GM19043 (cell line): Measurements from ENCODE around the gene NCOR2.

Source experiments
- ATAC-seq: cut with Tn5 transposase; IDR thresholded peaks from one replicate; pipeline ENCODE4 v1.9.1; 2021; ENCODE audit warnings: low read depth; ENCODE audit not compliant: unreplicated experiment

NCOR2 gene

GRCh38 chr12:124566997-124567672 lies at the start of gene NCOR2:
Gene NCOR2 (minus strand): TSS chr12:124567612. CDS start chr12:124495251, 72,361 bp downstream.
- ATAC-seq: peak; percentile 10

- ATAC-seq: no peak
Measured at GRCh38 chr12:124616394-124617221, 49.2 kb upstream of the NCOR2 start.

- ATAC-seq: no peak
Measured at GRCh38 chr12:124614512-124615292, 47.3 kb upstream of the NCOR2 start.

DNA sequence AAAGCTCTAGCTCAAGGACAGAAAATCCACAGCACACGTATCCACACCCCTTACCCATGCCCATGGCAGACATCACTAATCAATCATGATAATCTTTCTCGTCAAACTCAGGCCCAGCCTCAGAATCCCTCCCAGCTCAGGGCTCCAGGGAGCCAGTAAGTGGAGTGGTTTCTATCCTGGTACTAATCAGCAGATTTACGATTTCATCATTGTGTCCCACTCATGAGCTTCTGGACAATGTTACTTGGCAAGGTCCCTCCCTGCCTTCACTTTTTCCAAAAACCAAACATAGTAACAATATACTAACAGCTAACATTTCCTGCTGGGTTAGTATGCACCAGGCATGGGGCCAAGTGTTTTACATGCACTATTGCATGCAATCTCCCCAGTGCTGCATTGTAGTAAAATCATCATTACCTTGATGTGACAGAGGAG lies 45.8 kb upstream of the NCOR2 start:
- ATAC-seq: no peak

- ATAC-seq: no peak
Measured at GRCh38 chr12:124612410-124612680, 44.9 kb upstream of the NCOR2 start.

GRCh38 chr12:124611559-124612409 lies 44.4 kb upstream of the NCOR2 start:
- ATAC-seq: no peak

GRCh38 chr12:124610629-124611558 lies 43.5 kb upstream of the NCOR2 start:
- no peak for ATAC-seq

- ATAC-seq: no peak
Measured at GRCh38 chr12:124610021-124610612, 42.7 kb upstream of the NCOR2 start.

DNA sequence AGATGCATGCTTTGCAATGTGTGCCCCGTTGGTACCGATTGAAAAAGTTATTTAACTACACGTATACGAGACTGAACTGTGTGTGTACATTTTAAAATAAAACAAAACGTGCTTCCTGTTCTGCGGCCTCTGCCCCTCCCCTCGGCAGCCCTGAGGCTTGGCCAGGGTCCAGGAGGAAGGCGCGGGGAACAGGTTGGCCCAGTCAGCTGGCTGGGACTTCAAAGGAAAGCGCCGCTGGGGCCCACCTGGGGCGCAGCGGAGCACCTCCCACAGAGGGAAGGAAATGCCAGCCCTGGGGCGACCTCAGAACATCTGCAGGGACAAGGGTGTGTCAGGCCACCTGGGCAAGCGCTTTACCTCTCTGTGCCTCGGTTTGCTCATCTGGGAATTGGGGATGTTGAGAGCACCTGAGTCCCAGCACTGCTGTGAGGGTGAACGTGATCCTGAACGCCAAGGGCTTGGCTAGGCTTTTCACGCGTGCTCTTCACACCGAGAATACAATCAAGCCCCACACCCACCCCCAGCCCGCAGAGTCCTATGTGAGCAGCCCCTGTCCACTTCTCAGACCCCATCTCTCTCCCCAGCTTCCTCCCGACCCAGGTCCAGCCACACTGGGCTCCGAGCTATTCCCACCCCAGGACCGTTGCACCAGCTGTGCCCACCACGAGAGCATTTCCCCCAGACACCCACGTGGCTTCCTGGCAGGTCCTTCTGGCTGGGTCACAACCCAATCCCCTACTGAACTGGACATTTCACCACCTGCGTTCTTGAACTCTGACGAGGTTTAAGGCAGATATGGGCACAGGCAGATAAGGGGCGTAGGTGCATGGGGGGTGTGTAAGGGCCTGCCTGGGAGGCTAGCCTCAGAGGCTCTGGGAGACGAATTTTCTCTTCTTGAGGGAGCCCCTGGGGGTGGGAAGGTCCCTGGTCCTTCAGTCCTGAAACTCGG lies 41.9 kb upstream of the NCOR2 start:
- ATAC-seq: peak; percentile 83

DNA sequence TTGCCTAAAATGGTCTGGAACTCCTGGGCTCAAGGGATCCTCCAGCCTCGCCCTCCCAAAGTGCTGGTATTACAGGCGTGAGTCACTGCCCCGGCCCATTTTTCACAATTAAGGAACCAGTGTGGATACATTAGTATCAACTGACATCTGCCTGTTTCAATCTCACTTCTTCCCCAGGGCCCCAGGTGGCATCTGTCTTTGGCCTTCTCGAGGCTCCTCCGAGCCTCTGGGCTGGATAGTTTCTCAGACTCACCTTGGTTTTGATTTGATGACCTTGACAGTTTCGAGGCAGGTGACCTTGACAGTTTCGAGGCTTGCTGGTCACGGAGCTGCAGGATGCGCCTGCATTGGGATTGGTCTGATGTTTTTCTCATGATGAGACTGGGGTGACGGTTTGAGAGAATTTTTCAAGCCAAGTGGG lies 41.0 kb upstream of the NCOR2 start:
- ATAC-seq: no peak

- no peak for ATAC-seq
Measured at GRCh38 chr12:124607681-124608425, 40.4 kb upstream of the NCOR2 start.

DNA sequence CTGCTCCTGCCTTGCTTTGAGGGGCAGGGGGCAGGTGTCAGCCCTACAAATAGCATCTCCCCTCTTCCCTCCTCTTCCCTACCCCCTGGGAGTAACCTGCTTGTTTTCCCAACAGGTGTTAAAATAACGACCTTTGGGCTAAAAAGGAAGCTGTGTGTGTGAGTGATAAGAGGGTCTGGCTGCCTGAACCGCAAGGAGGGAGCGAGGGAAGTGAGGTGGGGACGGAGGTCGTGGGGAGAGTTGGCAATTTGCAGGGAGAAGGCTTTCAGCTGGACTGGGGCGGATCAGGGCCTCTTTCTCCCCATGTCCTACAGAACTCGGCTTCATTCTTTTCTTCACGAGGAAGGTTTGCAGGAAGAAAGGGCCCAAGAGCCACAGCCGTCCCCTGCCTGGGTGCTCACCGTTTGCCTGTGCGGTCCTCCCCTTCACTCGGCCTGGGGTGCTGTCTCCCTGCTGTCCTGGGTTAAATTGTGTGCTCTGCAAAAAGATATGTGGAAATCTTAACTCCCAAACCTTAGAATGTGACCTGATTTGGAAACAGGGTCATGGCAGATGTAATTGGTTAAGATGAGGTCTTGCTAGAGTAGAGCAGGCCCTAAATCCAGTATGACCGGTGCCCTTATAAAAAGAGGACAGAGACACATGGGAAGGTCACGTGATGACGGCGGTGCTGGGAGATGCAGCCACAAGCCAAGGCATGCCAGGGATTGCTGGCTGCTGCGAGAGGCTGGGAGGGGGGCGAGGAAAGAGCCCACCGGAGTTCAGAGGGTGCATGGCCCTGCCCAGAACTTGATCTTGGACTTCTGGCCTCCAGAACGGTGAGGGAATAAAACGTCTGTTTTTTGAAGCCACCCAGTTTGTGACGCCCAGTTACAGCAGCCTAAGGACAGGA lies 38.7 kb upstream of the NCOR2 start:
- ATAC-seq: no peak

DNA sequence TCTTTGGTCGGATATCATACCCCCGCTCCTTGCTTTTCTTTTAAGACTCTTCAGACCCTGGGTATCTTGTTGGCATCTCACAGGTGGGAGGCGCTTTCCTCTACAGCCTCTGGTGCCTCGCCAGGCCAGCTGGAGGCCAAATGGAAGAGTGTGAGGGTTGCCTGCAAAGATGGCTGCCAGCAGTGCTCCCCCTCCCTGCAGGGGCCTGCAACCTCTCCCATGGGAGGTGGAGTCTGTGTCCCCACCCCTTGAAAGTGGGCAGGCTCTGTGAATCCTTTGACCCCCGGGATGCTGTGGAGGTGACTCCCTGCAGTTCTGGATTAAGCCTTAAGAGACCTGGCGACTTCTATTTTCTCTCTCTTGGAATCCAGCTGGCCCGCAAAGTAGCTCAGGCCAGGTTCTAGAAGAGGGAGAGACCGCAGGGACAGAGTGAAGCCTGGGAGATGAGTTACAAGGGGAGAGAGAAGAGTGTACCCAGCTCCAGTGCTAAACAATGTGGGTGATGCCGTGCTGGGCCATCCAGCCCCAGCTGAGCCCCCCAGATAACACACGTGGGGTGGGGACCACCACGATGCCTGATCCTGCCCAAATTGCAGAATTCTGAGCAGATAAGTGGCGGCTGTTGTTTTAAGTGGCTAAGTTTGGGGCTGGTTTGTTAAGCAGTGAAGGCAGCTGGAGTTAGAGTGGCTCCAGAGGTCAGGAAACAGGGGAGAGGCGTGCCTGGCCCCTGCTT lies 37.9 kb upstream of the NCOR2 start:
- ATAC-seq: no peak

DNA sequence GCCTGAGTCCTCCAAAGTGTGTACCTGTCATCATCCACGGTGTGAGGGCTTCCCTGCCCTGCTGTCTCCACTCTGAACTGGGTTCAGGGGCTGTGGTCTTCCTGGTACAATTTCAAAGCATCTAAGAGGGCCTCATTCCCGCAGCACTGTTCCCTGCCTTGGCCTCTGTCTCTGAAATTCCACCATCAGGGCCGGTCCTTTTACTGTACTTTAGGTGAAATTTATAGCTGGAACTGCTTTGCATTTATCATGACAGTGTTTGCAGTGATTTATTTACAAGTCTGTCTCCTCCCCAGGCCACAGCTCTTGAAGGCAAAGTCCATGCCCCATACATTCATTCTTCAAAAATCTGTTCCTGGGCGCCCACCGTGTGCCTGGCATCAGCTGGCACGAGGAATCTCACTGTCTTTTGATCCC lies 36.9 kb upstream of the NCOR2 start:
- no peak for ATAC-seq

DNA sequence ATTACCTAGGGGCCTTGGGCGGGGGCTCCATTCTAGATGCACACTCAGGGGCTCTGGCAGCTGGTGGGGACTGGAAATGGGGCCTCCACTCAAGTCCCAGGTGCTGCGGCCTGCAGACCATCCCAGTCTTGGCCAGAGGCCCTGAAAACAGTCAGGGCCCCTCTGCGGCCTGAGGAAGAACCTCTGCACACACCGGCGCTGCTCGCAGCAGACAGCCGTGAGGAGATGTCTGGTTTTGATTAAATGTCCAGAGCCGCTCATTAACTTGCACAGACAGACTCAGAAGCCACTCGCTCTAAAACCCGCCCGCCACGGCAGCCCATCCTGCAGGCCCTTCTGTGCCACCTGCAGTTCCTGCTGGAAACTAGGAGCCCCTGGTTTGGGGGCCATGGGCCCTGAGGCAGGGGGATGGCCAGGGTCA lies 36.4 kb upstream of the NCOR2 start:
- ATAC-seq: no peak
